Cardiac muscle cell (in vitro differentiated cells and primary cell): ENCODE measurements around the gene UAP1. TPM values are rescaled to one million over a fixed set of nuclear protein-coding genes. Genes with fewer than 3 reads are reported as not detected.

ENCODE experiments used
- DNase-seq, 2 donors: peaks; one replicate each; pipeline versions ENCODE4 v3.0.0 to v3.0.0-alpha.2; 2010 to 2017; ENCODE audit warnings: low read depth in 1 of 2, low spot score in 1 of 2
- H3K27ac ChIP-seq: fragments of 200-600 bp; sonication (generic); 2 replicates; pipeline ENCODE4 v1.5.1; 2016
- H3K27me3 ChIP-seq: fragments of 200-600 bp; sonication (generic); 2 replicates; pipeline ENCODE4 v1.6.0; 2016; ENCODE audit warnings: control low read depth
- H3K36me3 ChIP-seq: fragments of 200-600 bp; sonication (generic); 2 replicates; pipeline ENCODE4 v1.5.1; 2016; ENCODE audit warnings: control low read depth
- H3K4me1 ChIP-seq: fragments of 200-600 bp; sonication (generic); 2 replicates; pipeline ENCODE4 v1.8.1; 2017; ENCODE audit warnings: low read depth, mild to moderate bottlenecking, mixed run types
- H3K4me3 ChIP-seq: fragments of 200-600 bp; sonication (generic); 2 replicates; pipeline ENCODE4 v1.5.1; 2016; ENCODE audit warnings: mild to moderate bottlenecking
- H3K9me3 ChIP-seq: fragments of 200-600 bp; sonication (generic); 2 replicates; pipeline ENCODE4 v1.5.1; 2017; ENCODE audit warnings: low read depth, mild to moderate bottlenecking, control low read depth
- CTCF ChIP-seq: IDR thresholded peaks from 2 replicates; pipeline ENCODE4 v1.5.1; 2012; ENCODE audit warnings: low read depth, mild to moderate bottlenecking, low read length
- polyA plus RNA-seq: library from polyadenylated mRNA; unstranded; fragments of >200 nt; fragmentation: Nextera tagmentation; extraction: Ambion mirVana; gene quantifications from 2 replicates; pipeline ENCODE4 v1.2.1, GENCODE V29; 2016
- total RNA-seq: library from RNA; depleted of rRNA; stranded (reverse); fragments of >200 nt; gene quantifications from 2 replicates; pipeline ENCODE4 v1.2.3, GENCODE V29; 2016

Gene UAP1
- total RNA-seq (25.7 and 28.9 TPM in 2 replicates), polyA plus RNA-seq (24.0 and 41.6 TPM in 2 replicates)

GRCh38 chr1:162561616-162562469, at the start of gene UAP1:
Gene UAP1 (plus strand): TSS chr1:162561722. CDS start chr1:162566069, 4,347 bp downstream.
- peak in 1 of 2 donors; percentile 14 for DNase-seq
- H3K27ac ChIP-seq = peak within 1 kb of the TSS; percentile 83
- H3K4me1 ChIP-seq = peaks cover 10% of the 10 kb centered on the region
- TF ChIP-seq CTCF = no peak
- no peaks in the 10 kb centered on the region for H3K27me3 ChIP-seq
- no peaks in the 10 kb centered on the region for H3K9me3 ChIP-seq
- peaks cover under 1% of the 10 kb centered on the region for H3K36me3 ChIP-seq
- peak within 1 kb of the TSS; percentile 65 for H3K4me3 ChIP-seq

- no peaks in the 10 kb centered on the region for H3K4me1 ChIP-seq
- peaks cover 17% of the 10 kb centered on the region for H3K36me3 ChIP-seq
- H3K9me3 ChIP-seq = no peaks in the 10 kb centered on the region
- DNase-seq = no peak
- no peak overlapping the region for H3K4me3 ChIP-seq
- no peak overlapping the region for H3K27ac ChIP-seq
- H3K27me3 ChIP-seq = no peaks in the 10 kb centered on the region
- no peak for TF ChIP-seq CTCF
These were observed 34.2 kb upstream of the UAP1 start for GRCh38 chr1:162527314-162527713.

- H3K36me3 ChIP-seq = no peaks in the 10 kb centered on the region
- no peak overlapping the region for H3K4me3 ChIP-seq
- no peaks in the 10 kb centered on the region for H3K27me3 ChIP-seq
- TF ChIP-seq CTCF = no peak
- H3K9me3 ChIP-seq = no peaks in the 10 kb centered on the region
- H3K27ac ChIP-seq = no peak overlapping the region
- no peaks in the 10 kb centered on the region for H3K4me1 ChIP-seq
- no peak for DNase-seq
These were observed 31.1 kb upstream of the UAP1 start for GRCh38 chr1:162530307-162530987.

GRCh38 chr1:162530988-162531319, 30.6 kb upstream of the UAP1 start:
- no peak for TF ChIP-seq CTCF
- Histone ChIP-seq H3K4me1 (no peaks in the 10 kb centered on the region), H3K36me3 (no peaks in the 10 kb centered on the region), H3K27ac (no peak overlapping the region), H3K27me3 (no peaks in the 10 kb centered on the region), H3K9me3 (no peaks in the 10 kb centered on the region), H3K4me3 (no peak overlapping the region)
- no peak for DNase-seq

GRCh38 chr1:162535501-162535900, 26.0 kb upstream of the UAP1 start:
- Histone ChIP-seq H3K4me1 (no peaks in the 10 kb centered on the region), H3K36me3 (no peaks in the 10 kb centered on the region), H3K27me3 (no peaks in the 10 kb centered on the region), H3K9me3 (no peaks in the 10 kb centered on the region), H3K4me3 (no peak overlapping the region), H3K27ac (no peak overlapping the region)
- DNase-seq = no peak
- no peak for TF ChIP-seq CTCF
